K562 (cell line): ENCODE data around the gene SYNE2.

Experiments
- CBX1 ChIP-seq: sonication (generic); IDR thresholded peaks from 2 replicates; pipeline ENCODE4 v1.6.1; 2016; ENCODE audit warnings: antibody characterized with exemption, low read depth, mild to moderate bottlenecking
- CREB1 ChIP-seq, 2 experiments: sonication (generic) in 1 of 2; formaldehyde crosslinking in 1 of 2; IDR thresholded peaks; 2 replicates each; pipeline versions ENCODE4 v1.6.1 to v1.8.0; 2012 to 2022; ENCODE audit warnings: inconsistent platforms in 1 of 2, mild to moderate bottlenecking in 1 of 2, missing genetic modification reagents in 1 of 2, moderate library complexity in 1 of 2
- CTCF ChIP-seq, 3 experiments: IDR thresholded peaks in 2 of 3; conservative IDR thresholded peaks in 1 of 3; 2 replicates each; pipeline ENCODE4 v1.5.1; 2011 to 2012; ENCODE audit warnings: low read length in 3 of 3, mild to moderate bottlenecking in 3 of 3, control low read depth in 2 of 3, improper control_type of control experiment in 1 of 3, inconsistent platforms in 1 of 3, low read depth in 1 of 3, mixed read lengths in 1 of 3, moderate library complexity in 1 of 3; ENCODE audit not compliant: insufficient read depth in 2 of 3
- FOXA3 ChIP-seq, 2 experiments: fragments of 450-650 bp in 1 of 2; sonication (generic) in 1 of 2; formaldehyde crosslinking; IDR thresholded peaks in 1 of 2; conservative IDR thresholded peaks in 1 of 2; 2 replicates each; pipeline versions ENCODE4 v1.4.0 to v1.8.0; 2020 to 2022; ENCODE audit warnings: mild to moderate bottlenecking in 2 of 2, missing genetic modification reagents in 1 of 2
- MAX ChIP-seq: sonication (generic); formaldehyde crosslinking; IDR thresholded peaks from 2 replicates; pipeline ENCODE4 v1.9.0; 2022; ENCODE audit warnings: mild to moderate bottlenecking, missing genetic modification reagents
- PKNOX1 ChIP-seq: fragments of 450-650 bp; IDR thresholded peaks from 2 replicates; pipeline ENCODE4 v1.6.1; 2016
- RAD51 ChIP-seq: fragments of 450-650 bp; IDR thresholded peaks from 2 replicates; pipeline ENCODE4 v1.7.1; 2016; ENCODE audit warnings: low read depth, mild to moderate bottlenecking, borderline replicate concordance
- RFX5 ChIP-seq: IDR thresholded peaks from 2 replicates; pipeline ENCODE4 v1.6.1; 2011; ENCODE audit warnings: low read depth, mild to moderate bottlenecking, improper control_type of control experiment, low read length
- SMAD4 ChIP-seq: fragments of 250-450 bp; sonication (Bioruptor Pico); conservative IDR thresholded peaks from 2 replicates; pipeline ENCODE4 v1.8.0; 2021; ENCODE audit warnings: inconsistent platforms, mild to moderate bottlenecking, moderate library complexity
- SREBF2 ChIP-seq: sonication (generic); formaldehyde crosslinking; IDR thresholded peaks from 2 replicates; pipeline ENCODE4 v1.4.0; 2020; ENCODE audit warnings: mild to moderate bottlenecking, missing genetic modification reagents
- STAT5A ChIP-seq: IDR thresholded peaks from 2 replicates; pipeline ENCODE4 v1.6.1; 2012; ENCODE audit warnings: low read length, inconsistent platforms, borderline replicate concordance
- STAT5B ChIP-seq: fragments of 250-450 bp; sonication (Bioruptor Pico); IDR thresholded peaks from 2 replicates; pipeline ENCODE4 v1.8.0; 2021; ENCODE audit warnings: mild to moderate bottlenecking, inconsistent platforms
- USF1 ChIP-seq: sonication (generic); formaldehyde crosslinking; IDR thresholded peaks from 2 replicates; pipeline ENCODE4 v1.9.0; 2022; ENCODE audit warnings: mild to moderate bottlenecking, missing genetic modification reagents
- XRCC4 ChIP-seq: IDR thresholded peaks from one replicate; pipeline ENCODE4 v1.6.1; 2011; ENCODE audit not compliant: insufficient read depth, insufficient read length; ENCODE audit errors: extremely low read depth

- TF ChIP-seq CREB1 (IDR thresholded peaks at IDR 0.05) (no peak), CREB1 (CRISPR knock-in tag; IDR thresholded peaks at IDR 0.05) (no peak), FOXA3 (CRISPR knock-in tag; conservative IDR thresholded peaks at IDR 0.05 in 1 of 2, IDR thresholded peaks at IDR 0.05 in 1 of 2) (no peak), CTCF (IDR thresholded peaks at IDR 0.05 in 2 of 3, conservative IDR thresholded peaks at IDR 0.05 in 1 of 3; ENCODE audit: insufficient read depth in 2 of 3, low read depth in 1 of 3, low read length in 3 of 3) (no peak), RFX5 (no peak), STAT5B (CRISPR knock-in tag) (no peak), MAX (CRISPR knock-in tag) (no peak), STAT5A (no peak), SREBF2 (CRISPR knock-in tag) (no peak), USF1 (CRISPR knock-in tag) (no peak), RAD51 (no peak), PKNOX1 (no peak), SMAD4 (CRISPR knock-in tag) (no peak), XRCC4 (no peak), CBX1 (no peak)
Observed at GRCh38 chr14:63960926-63961567, 108.2 kb downstream of the SYNE2 start.
